GM19463 (cell line): ENCODE results near the gene PPP1R13B.
A peak's percentile ranks its signal among the peaks of the same experiment; 100 is the strongest.
"Not testable (repeated sequence)": the region's sequence is repeated elsewhere in the genome, so short reads cannot be mapped to it uniquely, and the experiment has no call there.

Source experiments
- ATAC-seq: cut with Tn5 transposase; IDR thresholded peaks from one replicate; pipeline ENCODE4 v1.9.1; 2021; ENCODE audit warnings: mild to moderate bottlenecking, moderate library complexity; ENCODE audit not compliant: unreplicated experiment

The PPP1R13B gene

GRCh38 chr14:103847451-103848174, at the start of gene PPP1R13B:
TSS of gene PPP1R13B (minus strand) at chr14:103847575. CDS start at chr14:103847307, 268 bp downstream.
- ATAC-seq = peak; percentile 89

DNA sequence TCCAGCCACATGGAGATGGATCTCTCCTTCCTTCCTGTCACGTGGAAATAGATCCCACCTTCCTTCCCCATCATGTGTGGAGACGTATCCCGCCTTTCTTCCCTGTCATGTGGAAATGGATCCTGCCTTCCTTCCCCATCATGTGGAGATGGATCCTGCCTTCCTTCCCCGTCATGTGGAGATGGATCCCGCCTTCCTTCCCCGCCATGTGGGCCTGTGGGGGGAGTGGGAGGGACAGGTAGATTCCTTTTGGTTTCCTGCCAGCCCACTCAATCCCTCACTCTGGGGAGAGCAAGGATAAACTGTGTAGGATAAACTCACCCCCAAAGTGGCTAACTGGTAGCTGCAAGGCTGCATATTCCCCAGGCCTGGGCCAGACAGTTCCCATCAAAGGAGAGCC, 49.2 kb upstream of the PPP1R13B start:
- no peak for ATAC-seq

- ATAC-seq = no peak
Observed at GRCh38 chr14:103894723-103895059, 47.3 kb upstream of the PPP1R13B start.

DNA sequence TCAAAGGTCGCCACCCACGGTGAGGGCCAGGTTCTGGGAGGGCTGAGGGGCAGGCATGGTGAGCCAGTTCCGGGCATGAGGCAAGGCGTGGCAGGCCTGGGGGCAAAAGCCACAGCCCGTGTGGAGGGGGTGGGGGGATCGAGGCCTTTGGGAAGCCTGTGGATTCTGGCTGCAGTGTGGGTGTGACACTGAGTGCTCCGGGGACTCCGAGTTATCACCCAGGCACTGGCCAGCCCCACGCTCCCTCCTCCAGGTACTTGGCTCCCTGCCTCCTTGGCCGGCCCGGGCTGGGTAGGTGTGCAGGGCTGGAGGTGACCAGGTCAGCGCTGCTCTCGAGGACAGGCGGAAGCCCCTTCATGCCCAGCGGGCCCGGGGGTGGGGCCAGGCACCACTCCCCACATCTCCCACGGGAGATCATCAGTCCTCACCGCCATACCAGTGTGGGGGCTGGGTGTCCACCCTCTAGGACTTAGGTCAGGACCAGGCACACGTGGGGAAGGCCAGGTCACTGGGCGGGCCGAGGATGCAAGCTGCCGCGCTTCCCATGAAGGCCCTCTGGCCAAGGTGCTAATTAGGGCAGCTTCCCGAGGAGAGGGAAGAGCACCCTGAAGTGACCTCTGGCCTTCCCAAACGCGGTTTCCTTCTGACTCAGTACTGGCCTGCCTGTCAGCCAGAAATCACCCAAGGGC, 46.8 kb upstream of the PPP1R13B start:
- ATAC-seq = no peak

DNA sequence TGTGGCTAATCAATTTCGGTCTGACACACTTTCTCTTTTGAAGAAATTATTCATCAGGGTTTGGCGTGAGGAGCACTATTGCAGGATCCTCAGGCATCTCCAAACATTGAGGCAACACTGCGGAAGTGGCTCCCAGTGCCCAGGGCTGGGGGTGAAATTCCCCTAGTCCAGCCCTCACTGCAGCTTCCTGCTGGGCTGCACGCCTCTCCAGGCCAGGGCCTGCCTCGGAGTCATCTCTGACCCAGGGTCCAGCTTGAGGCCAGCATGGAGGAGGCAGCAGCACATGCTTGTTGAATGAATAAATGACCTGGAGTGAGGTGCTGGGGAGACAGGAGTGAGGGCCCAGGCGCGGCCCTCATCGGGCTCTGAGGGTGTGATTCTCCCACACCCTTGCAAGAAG, 44.9 kb upstream of the PPP1R13B start:
- ATAC-seq = no peak

GRCh38 chr14:103891667-103892215, 44.4 kb upstream of the PPP1R13B start:
- ATAC-seq = no peak

- no peak for ATAC-seq
Observed at GRCh38 chr14:103890821-103891666, 43.7 kb upstream of the PPP1R13B start.

DNA sequence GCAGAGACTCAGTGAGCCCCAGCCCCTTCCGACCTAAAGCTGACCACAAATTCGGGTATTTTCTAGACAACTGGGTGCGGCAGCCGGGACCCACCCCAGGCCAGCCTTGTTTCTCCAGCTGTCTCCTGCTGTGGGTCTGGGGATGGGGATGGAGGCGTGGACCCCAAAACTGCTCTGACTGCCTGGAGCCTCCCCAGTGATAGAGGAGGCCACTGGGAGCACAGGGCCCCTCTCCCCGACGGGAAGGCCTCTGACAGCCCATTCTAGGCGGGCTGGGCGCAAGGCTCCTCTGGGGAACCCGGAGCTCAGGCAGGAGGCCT, 42.6 kb upstream of the PPP1R13B start:
- ATAC-seq = no peak

DNA sequence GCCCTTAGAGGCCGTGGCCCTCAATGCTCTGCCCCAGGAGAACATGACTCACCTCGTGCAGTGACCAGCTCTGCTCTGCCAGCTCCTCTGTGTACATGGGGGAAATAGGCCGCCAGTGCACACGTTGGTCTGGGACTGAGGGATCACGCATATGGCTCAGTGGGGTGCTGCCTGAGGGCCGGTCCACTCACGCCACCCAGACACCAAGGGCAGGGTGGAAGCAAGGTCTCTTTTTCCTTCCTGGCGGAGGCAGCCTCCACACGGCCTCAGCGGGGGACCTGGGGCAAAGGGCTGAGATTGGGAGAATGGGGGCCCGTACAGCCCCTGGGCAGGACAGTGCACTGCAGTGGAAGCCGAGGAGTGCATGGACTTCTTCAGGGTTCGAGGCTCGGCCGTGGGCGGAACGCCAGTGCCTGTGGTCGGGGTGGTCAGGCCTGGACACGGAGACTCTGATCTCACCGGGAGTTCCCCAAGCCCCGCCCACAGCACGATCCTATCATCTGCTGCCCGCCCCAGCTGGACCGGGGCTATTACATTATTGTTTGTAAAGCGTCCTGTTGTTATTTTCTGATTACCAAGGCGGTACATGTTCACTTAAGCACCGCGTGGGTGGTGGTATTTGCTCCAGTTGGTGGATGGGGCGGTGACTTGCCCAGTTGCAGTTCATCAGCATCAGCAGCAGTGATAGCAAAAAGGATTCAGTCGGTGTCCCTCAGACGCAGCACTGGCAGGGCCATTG, 42.1 kb upstream of the PPP1R13B start:
- no peak for ATAC-seq

GRCh38 chr14:103889002-103889312, 41.6 kb upstream of the PPP1R13B start:
- not testable (repeated sequence) for ATAC-seq

DNA sequence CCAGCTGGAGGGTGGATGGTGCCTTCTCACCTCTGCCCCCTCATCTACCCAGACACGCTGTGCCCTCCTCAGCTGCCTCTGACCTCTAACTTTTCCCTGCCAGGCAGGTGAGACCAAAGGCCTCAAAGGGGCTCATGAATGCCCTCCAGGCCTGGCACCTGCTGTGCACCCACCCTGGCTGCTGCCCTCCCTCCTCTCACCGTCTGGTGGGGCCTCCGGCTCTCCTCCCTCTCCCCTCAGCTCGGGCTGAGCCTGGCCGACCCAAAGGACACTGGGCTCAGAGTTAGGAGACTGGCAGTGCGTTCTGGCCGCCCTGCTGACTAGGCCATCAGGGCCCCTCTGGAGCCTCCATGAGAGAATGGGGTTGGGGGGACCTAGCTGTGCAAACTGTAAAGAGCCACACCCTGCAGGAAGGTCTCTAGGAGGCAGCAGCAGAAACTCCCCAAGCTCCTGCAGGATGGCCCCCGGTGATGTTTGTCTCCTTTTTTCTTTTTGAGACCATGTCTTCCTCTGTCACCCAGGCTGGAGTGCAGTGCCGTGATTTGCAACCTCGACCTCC, 40.3 kb upstream of the PPP1R13B start:
- ATAC-seq = no peak

DNA sequence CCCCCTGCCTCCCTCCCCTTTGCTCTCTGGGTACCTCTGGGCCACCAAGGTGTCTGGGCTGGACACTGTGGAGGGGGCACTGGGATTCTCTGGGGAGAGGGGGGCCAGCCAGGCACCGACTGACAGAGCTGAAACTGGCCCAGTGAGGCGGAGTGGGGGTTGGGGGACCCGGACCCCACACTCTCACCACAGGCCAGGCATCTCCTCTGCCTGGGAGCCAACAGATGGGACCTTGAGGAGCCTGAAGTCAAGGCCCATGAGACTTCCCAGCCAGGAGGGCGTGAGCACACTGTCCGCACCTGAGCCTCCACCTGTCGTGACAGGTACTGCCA, 39.8 kb upstream of the PPP1R13B start:
- ATAC-seq = no peak

- no peak for ATAC-seq
Observed at GRCh38 chr14:103886304-103887169, 39.2 kb upstream of the PPP1R13B start.

DNA sequence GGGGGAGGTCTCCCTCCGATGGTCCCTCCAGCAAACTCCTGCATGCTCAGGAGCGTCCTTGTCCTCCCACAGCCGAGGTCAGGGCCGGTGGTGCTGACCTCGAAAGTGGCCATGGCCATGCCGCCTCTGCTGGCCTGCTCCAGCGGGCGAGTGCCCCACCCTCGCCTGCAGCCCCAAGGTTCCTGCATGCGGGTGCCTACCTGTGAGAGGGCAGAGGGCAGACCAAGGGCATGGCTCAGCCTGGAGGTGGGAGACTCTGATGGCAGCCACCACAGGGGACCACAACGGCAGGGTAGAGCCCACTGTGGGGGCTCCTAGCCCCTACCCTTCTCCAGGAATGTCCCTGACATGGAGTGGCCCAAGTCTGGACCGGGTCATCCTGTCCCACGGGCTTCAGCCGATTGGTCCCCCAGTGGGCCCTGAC, 38.1 kb upstream of the PPP1R13B start:
- ATAC-seq = no peak

- ATAC-seq = no peak
Observed at GRCh38 chr14:103884854-103885253, 37.5 kb upstream of the PPP1R13B start.

DNA sequence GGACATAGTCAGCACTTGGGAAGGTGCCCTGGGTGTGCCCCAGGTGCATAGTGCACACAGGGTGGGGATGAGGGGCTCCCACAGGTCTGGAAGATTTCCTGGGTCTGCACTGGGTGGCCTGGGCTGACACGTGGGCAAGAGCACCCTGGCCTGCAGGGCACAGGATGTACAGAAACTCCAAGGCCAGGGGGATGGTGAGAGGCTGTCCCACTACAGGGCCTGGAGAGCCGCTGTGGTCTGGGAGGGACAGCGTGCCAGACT, 35.8 kb upstream of the PPP1R13B start:
- ATAC-seq = no peak

DNA sequence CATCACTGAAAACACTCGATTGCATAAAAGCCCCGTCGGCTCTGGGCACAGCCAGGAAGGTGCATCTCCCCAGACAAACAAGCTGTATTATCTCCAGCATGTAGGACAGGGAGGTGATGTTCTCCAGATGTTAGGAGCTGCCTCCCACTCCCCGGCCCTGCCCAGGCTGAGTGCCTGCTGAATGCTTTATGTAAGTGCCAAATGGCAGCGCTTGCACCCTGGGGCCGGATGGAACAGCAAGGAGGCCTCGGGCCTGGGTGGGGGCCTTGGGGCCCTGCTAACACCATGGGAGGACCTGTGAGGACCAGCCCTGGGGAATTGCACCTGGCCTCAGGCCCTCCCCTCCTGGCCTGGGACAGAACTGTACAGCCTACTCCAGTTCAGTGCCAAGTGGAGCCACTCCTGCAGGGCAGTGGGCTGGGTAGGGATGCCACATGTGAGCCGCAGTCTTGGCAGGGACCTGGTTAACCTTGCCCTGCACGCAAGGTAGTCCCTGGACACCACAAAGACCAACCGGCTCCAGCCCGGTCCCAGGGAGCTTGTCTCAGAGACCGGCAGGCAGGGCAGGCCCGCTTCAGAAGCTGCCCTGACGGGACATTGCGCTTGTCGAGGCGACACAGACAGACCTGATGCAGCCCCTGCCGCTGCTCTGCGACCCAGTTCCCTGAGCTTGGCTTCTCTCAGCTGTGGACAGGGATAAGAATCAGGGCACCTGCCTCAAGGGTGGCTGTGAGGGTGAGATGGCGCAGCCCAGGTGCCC, 35.3 kb upstream of the PPP1R13B start:
- no peak for ATAC-seq

GRCh38 chr14:103881268-103882201, 34.2 kb upstream of the PPP1R13B start:
- no peak for ATAC-seq
